Amniotic stem cell (primary cell): ENCODE measurements around the gene RARS2.

Source experiments
- DNase-seq: peaks from one replicate; lab custom pipeline; 2025; lab: John Stamatoyannopoulos, UW

Gene RARS2

DNA sequence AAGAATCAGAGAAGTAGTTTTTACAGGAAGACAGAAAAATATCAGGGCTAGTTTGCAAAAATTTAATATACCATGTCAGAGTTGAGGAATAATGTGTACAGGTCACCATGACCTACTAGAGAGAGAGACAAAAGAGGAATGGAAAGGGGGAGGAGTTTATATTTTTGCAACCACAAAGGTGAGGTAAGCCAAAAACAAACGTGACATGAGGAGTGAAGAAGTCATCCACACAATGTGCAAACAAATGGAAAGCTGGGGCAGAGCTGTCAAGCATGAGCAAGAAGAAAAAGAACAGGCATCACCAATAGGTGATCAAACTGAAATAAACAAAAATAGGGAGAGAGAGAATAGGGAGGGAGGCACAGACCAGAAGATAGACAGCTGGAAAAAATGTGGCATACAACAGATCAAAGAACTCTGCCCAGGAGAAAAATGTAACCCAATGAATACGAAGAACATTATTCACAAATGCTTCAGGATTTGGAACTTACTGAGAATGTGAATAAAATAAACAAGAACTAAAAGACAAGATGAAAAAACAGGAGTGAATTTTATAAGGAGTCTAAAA lies 15.5 kb downstream of the RARS2 start:
- no peak for DNase-seq

DNA sequence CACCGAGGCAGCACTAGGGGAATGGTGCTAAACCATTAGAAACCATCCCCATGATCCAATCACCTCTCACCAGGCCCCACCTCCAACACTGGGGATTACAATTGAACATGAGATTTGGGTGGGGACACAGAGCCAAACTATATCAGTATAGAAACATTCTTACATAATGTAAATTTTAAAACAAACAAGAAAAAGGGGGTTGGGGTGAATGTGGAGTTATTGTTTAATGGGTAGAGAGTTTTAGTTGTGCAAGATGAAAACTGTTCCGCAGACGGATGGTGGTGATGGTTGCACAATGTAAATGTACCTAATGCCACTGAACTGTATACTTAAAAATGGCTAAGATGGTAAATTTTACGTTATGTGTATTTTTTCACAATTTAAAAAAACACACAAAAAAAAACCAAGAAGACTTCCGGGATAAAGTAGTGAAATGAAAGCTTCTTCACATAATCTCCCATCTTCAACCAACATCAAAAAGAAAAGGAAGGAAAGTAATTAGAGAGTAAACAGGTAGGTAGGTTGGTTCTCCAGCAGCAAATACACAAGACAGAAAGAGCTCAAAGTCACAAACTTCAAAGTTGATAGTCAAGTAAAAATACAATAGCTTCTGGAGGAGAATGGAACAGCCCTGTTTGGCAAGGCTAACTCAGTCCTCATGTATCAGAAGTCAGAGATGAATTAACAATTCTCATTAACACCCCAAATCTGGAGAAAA lies 16.3 kb downstream of the RARS2 start:
- DNase-seq: no peak

DNA sequence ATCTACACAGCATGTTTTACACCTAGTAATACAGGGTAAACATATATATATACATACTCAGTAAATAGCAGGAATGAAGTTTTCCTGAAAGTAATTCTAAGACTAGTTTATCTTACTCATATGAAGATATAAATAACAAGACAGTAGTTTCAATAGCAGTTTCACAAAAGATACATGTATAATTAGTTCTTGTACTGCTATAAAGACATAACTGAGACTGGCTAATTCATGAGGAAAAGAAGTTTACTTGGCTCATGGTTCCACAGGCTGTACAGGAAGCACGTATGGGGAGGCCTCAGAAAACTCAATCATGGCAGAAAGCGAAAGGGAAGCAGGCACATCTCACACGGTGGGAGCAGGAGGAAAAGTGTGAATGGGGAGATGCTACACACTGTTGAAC lies 16.9 kb downstream of the RARS2 start:
- no peak for DNase-seq

- DNase-seq: no peak
These were observed 17.8 kb downstream of the RARS2 start for GRCh38 chr6:87572021-87572420.

DNA sequence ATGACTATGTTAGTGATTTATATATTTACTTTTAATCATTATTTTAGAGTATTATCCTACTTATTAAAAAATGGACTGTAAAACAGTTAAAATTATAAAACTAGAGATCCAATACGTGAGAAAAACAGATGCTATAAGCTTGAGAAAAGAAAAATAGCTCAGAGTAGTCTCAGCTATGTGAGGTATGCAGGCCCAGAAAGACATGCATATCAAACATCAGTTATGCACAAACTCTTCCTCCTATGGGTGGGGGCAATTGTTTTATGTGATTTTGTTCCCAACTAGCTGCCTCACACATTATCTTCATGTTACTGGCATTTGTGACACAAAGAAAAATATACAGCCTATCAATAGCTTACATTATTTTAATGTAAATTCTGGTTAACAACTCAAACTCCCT lies 28.8 kb downstream of the RARS2 start:
- DNase-seq: no peak

DNA sequence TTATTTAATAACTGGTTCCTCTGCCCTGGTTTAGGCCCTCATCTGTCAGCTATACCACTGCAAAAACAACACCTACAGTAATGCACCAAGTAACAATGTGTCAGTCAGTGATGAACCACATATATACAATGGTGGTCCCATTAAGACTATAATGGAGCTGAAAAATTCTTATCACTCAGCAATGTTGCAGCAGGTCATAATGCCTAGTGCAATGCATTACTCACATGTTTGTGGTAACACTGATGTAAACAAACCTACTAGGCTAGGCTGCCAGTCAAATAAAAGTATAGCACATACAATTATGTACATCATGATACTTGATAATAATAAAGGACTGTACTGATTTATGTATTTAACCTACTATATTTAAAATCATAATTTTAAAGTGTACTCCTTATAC lies 31.3 kb downstream of the RARS2 start:
- no peak for DNase-seq

DNA sequence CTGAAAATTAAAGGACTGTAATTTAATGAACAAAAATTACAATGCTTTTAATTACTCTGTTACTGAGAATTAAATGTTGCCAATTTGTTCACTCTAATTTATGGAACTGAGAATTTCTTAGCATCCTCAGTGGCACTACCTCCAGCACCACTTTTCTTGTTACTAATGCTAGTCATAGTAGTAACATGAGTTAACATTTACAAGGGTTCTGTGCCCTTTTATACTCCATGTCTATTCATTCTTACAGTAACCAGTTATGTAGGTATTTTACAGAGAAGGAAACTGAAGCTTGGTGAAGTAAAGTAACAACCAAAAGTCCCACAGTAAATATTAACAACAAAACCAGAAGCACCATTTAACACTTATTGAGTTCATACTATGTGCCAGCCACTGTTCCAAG lies 34.3 kb downstream of the RARS2 start:
- DNase-seq: no peak

- DNase-seq: no peak
These were observed 36.5 kb downstream of the RARS2 start for GRCh38 chr6:87553159-87553765.

DNA sequence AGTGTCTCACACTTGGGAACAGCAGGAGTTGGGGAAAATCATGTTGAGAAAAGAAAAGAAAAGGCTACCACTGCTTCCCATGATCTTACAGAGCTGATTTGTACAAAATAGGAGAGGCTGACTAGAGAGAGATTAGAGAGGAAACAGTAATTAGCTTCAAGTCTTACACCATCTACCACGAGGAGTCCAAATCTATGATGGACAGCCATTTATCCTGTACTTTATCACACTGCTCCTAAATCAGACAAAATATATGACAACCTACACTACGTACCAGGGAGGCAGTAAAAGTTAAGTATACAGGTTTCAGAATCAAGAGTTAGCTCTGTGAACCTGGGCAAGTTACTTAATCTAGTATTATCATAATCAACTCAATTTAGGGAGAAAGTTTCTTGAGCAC lies 38.0 kb downstream of the RARS2 start:
- no peak for DNase-seq

GRCh38 chr6:87544474-87544735 lies 45.4 kb downstream of the RARS2 start:
- DNase-seq: no peak

DNA sequence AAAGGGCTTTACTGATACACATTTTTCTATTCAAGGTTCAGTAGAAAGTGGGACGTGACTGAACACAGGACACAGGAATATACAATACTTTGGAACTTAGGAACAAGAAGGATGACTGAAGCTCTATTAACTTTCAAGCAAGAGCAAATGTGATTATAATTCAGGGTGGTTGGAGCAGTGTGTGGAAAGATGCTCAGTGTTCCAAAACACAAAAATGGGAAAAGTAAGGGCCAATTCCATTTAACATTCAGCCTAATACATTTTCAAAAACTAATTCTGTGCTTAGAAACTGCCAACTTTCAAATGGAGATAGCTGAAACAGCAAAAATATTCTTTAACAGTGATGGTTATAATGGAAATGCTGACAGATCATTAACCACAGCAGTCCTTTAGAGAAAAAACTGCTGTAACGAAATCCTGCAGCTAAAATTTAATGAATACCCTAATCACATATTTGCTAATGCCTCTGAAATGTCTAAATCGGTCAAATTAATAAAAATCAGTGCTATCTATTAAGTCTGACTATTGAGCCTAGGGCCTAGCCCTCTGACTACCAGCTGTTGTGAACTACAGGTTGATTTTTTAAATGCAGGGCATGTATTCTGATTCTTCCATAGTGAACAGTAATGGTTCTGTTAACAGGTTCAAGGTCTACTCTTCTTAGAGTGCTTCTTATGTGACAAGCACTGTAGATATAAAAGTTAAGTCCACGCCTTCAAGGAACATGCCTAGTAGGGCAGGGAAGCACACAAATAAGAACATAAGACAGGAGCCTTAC lies 45.9 kb downstream of the RARS2 start:
- DNase-seq: no peak

GRCh38 chr6:87541744-87542143 lies 48.0 kb downstream of the RARS2 start:
- DNase-seq: no peak

- DNase-seq: no peak
These were observed 48.7 kb downstream of the RARS2 start for GRCh38 chr6:87541041-87541440.

DNA sequence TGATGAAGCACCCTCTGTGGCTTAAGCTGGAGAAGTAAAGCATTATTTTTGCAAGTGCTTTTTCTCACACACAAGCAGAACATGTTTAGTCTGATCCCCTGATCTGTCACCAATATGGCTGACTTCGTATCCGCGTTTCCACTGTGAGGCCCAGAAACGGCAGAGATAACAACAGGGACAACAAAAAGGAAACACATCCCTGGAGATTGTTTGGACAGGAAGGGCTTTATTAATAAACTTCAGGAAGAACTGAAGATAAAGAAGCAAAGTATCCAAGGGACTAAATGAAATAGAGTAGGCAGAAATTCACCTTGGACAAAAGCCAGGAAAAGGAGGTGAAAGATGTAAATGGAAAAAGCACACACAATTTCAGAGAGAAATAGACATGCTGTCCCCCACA lies 49.2 kb downstream of the RARS2 start:
- no peak for DNase-seq

GRCh38 chr6:87539554-87539953 lies 50.2 kb downstream of the RARS2 start:
- DNase-seq: no peak

DNA sequence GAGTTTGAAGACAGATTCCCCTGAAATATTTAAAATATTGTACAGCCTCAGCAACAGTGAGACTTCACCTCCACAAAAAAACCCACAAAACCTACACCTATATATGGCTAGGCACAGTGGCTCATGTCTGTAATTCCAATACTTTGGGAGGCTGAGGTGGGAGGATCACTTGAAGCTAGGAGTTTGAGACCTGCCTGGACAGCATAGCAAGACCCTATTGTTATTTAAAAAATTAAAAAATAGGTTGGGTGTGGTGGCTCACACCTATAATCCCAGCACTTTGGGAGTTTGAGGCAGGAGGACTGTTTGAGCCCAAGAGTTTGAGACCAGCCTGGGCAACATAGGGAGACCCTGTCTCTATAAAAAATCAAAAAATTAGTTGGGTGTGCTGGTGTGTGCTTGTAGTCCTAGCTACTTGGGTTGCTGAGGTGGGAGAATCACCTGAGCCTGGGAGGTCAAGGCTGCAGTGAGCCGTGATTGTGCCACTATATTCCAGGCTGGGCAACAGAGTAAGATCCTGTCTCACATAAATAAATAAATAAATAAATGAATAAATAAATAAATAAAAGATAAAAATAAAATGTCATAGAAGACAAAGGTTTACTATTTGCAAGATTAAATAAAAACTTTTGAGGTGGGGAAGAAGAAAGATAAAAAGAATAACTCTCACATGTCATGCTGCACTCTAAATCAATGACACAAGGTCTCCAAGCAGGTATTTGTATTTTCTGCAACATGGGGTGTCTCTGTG lies 51.1 kb downstream of the RARS2 start:
- DNase-seq: no peak

- DNase-seq: no peak
These were observed 55.3 kb downstream of the RARS2 start for GRCh38 chr6:87534377-87535047.

GRCh38 chr6:87529221-87529620 lies 60.6 kb downstream of the RARS2 start:
- no peak for DNase-seq

DNA sequence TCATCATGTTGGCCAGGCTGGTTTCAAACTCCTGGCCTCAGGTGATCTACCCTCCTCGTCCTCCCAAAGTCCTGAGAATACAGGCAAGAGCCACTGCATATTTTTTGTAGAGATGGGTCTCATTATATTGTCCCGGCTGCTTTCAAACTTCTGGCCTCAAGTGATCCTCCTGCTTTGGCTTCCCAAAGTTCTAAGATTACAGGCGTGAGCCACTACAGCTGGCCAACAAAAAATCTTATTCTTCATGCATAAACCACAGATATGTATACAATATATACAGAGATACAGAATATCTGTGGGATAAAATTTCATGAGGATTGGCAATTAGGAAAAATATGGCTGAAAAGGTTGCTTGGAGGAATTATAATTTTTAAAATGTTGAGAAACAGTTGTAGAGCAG lies 67.1 kb downstream of the RARS2 start:
- no peak for DNase-seq

GRCh38 chr6:87518453-87518852 lies 71.3 kb downstream of the RARS2 start:
- no peak for DNase-seq

- DNase-seq: no peak
These were observed 75.0 kb downstream of the RARS2 start for GRCh38 chr6:87514831-87515230.

GRCh38 chr6:87504441-87504840 lies 85.3 kb downstream of the RARS2 start:
- DNase-seq: no peak
